Pulmonary artery endothelial cell (primary cell): Measurements from ENCODE around the gene MYO1G. TPM values are rescaled to one million over a fixed set of nuclear protein-coding genes. Genes with fewer than 3 reads are reported as not detected.

Source experiments
- DNase-seq: peaks from one replicate; pipeline ENCODE4 v3.0.0-alpha.2; 2011; ENCODE audit warnings: low read depth, low spot score
- total RNA-seq: library from RNA; depleted of rRNA; stranded (reverse); fragments of >200 nt; gene quantifications from 2 replicates; pipeline ENCODE4 v1.2.3, GENCODE V29; 2014

MYO1G gene
- total RNA-seq, 1 donor from 2014 or later: 0.13 TPM

GRCh38 chr7:44967571-44968446, 11.0 kb downstream of the MYO1G start:
- no peak for DNase-seq

GRCh38 chr7:44966731-44967538, 11.9 kb downstream of the MYO1G start:
- no peak for DNase-seq

GRCh38 chr7:44965937-44966730, 12.7 kb downstream of the MYO1G start:
- no peak for DNase-seq

- no peak for DNase-seq
These were observed 13.3 kb downstream of the MYO1G start for GRCh38 chr7:44965441-44965903.

- DNase-seq: no peak
These were observed 13.9 kb downstream of the MYO1G start for GRCh38 chr7:44964831-44965440.

GRCh38 chr7:44964384-44964830, 14.4 kb downstream of the MYO1G start:
- no peak for DNase-seq

GRCh38 chr7:44963364-44964290, 15.2 kb downstream of the MYO1G start:
- no peak for DNase-seq

- DNase-seq: no peak
These were observed 16.1 kb downstream of the MYO1G start for GRCh38 chr7:44962483-44963251.

GRCh38 chr7:44961844-44962482, 16.9 kb downstream of the MYO1G start:
- DNase-seq: no peak

GRCh38 chr7:44960011-44960580, 18.7 kb downstream of the MYO1G start:
- DNase-seq: no peak

GRCh38 chr7:44959433-44959951, 19.3 kb downstream of the MYO1G start:
- DNase-seq: no peak

GRCh38 chr7:44958645-44959344, 20.0 kb downstream of the MYO1G start:
- no peak for DNase-seq

GRCh38 chr7:44956157-44956766, 22.6 kb downstream of the MYO1G start:
- no peak for DNase-seq

- no peak for DNase-seq
These were observed 23.1 kb downstream of the MYO1G start for GRCh38 chr7:44955733-44956132.

- DNase-seq: no peak
These were observed 25.7 kb downstream of the MYO1G start for GRCh38 chr7:44953156-44953555.

GRCh38 chr7:44949303-44949702, 29.5 kb downstream of the MYO1G start:
- DNase-seq: no peak

GRCh38 chr7:44945479-44945878, 33.3 kb downstream of the MYO1G start:
- DNase-seq: no peak
